ENCODE measurements around the gene DHX40.

The DHX40 gene

DNA sequence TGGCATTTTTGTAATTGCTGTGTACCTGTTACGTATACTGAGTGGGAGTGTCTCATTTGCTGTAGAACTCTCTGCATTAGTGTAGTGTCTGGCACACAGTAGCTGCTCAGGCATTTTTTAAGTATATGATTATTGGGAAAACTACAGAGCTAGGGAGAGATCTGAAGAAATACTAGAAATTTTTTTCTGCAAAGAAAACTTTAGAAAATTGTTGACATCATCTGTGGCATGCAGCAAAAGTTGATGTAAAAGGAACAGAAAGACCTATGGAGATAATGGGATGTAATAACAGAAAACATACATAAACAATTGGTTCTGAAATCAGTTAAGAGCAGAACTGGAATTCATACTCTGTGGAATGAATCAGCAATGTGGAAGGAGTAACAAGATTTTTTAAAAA is 65.9 kb downstream of the DHX40 start:
- Histone ChIP-seq H3K27me3 (ENCODE audit: insufficient read depth, poor library complexity, severe bottlenecking) (no peaks in the 10 kb centered on the region), H3K36me3 (ENCODE audit: low read depth) (peaks cover 54% of the 10 kb centered on the region), H3K9me3 (ENCODE audit: severe bottlenecking) (no peaks in the 10 kb centered on the region), H3K27ac (ENCODE audit: poor library complexity, severe bottlenecking) (no peak overlapping the region), H3K4me3 (ENCODE audit: severe bottlenecking) (no peak overlapping the region), H3K4me1 (ENCODE audit: insufficient read depth, poor library complexity, severe bottlenecking) (no peaks in the 10 kb centered on the region)
- ATAC-seq (ENCODE audit: low read depth) (no peak), DNase-seq (ENCODE audit: low spot score) (no peak)
- TF ChIP-seq, protein P1, sequence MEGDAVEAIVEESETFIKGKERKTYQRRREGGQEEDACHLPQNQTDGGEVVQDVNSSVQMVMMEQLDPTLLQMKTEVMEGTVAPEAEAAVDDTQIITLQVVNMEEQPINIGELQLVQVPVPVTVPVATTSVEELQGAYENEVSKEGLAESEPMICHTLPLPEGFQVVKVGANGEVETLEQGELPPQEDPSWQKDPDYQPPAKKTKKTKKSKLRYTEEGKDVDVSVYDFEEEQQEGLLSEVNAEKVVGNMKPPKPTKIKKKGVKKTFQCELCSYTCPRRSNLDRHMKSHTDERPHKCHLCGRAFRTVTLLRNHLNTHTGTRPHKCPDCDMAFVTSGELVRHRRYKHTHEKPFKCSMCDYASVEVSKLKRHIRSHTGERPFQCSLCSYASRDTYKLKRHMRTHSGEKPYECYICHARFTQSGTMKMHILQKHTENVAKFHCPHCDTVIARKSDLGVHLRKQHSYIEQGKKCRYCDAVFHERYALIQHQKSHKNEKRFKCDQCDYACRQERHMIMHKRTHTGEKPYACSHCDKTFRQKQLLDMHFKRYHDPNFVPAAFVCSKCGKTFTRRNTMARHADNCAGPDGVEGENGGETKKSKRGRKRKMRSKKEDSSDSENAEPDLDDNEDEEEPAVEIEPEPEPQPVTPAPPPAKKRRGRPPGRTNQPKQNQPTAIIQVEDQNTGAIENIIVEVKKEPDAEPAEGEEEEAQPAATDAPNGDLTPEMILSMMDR (IDR thresholded peaks at IDR 0.05; ENCODE audit: poor library complexity, severe bottlenecking), result no peak

DNA sequence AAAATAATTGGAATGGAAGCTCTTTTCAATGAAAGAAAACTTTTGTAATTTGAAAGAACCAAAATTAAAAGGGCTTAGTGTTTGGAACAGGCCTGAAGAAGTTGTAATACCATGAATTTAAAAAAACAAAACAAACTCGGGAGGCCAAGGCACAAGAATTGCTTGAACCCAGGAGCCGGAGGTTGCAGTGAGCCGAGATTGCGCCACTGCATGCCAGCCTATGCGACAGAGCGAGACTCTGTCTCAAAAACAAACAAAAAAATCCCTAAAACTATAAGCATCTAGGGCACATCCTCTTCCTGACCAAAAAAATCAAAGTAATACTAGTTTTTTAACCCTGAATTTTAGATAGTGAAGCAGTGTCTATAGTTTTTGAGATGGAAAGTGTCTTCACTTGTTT is 67.0 kb downstream of the DHX40 start:
- no peaks in the 10 kb centered on the region for H3K9me3 ChIP-seq (ENCODE audit: severe bottlenecking)
- H3K27me3 ChIP-seq (ENCODE audit: insufficient read depth, poor library complexity, severe bottlenecking), result no peaks in the 10 kb centered on the region
- ATAC-seq (ENCODE audit: low read depth), result no peak
- TF ChIP-seq, protein P1 (IDR thresholded peaks at IDR 0.05; ENCODE audit: poor library complexity, severe bottlenecking), result no peak
- no peak for DNase-seq (ENCODE audit: low spot score)
- H3K27ac ChIP-seq (ENCODE audit: poor library complexity, severe bottlenecking), result no peak overlapping the region
- H3K4me3 ChIP-seq (ENCODE audit: severe bottlenecking), result no peak overlapping the region
- peaks cover 50% of the 10 kb centered on the region for H3K36me3 ChIP-seq (ENCODE audit: low read depth)
- H3K4me1 ChIP-seq (ENCODE audit: insufficient read depth, poor library complexity, severe bottlenecking), result no peaks in the 10 kb centered on the region

DNA sequence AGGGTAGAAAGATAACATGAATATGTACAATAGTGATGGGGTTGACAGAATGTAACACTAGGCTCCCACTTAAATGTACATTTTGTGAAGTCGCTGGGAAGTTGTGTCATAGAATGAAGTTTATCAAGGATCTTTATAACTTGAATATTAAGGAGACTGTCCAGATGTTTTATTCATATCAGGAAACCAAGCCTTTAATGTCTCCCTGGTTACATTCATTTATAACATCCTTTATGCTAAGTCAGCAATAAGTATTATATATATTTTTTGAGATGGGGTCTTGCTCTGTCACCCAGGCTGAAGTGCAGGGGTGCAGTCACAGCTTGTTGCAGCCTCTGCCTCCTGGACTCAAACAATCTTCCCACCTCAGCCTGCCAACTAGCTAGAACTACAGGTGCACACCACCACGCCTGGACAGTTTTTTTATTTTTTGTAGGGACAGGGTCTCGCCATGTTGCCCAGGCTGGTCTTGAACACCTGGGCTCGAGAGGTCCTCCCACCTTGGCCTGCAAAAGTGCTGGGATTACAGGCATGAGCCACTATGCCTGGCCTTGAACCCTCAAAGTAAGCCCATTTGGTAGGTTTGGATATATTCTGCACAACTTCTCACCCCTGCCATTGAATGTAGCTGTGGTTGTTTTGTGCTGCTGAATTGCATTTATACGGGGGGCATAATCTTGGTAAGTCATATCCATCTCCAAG is 68.4 kb downstream of the DHX40 start:
- ATAC-seq (ENCODE audit: low read depth) (no peak), DNase-seq (ENCODE audit: low spot score) (no peak)
- H3K9me3 ChIP-seq (ENCODE audit: severe bottlenecking), result no peaks in the 10 kb centered on the region
- peak overlapping the region; percentile 18 for H3K27ac ChIP-seq (ENCODE audit: poor library complexity, severe bottlenecking)
- peaks cover 41% of the 10 kb centered on the region for H3K36me3 ChIP-seq (ENCODE audit: low read depth)
- no peak overlapping the region for H3K4me3 ChIP-seq (ENCODE audit: severe bottlenecking)
- TF ChIP-seq, protein P1 (IDR thresholded peaks at IDR 0.05; ENCODE audit: poor library complexity, severe bottlenecking), result no peak
- no peaks in the 10 kb centered on the region for H3K27me3 ChIP-seq (ENCODE audit: insufficient read depth, poor library complexity, severe bottlenecking)
- no peaks in the 10 kb centered on the region for H3K4me1 ChIP-seq (ENCODE audit: insufficient read depth, poor library complexity, severe bottlenecking)

DNA sequence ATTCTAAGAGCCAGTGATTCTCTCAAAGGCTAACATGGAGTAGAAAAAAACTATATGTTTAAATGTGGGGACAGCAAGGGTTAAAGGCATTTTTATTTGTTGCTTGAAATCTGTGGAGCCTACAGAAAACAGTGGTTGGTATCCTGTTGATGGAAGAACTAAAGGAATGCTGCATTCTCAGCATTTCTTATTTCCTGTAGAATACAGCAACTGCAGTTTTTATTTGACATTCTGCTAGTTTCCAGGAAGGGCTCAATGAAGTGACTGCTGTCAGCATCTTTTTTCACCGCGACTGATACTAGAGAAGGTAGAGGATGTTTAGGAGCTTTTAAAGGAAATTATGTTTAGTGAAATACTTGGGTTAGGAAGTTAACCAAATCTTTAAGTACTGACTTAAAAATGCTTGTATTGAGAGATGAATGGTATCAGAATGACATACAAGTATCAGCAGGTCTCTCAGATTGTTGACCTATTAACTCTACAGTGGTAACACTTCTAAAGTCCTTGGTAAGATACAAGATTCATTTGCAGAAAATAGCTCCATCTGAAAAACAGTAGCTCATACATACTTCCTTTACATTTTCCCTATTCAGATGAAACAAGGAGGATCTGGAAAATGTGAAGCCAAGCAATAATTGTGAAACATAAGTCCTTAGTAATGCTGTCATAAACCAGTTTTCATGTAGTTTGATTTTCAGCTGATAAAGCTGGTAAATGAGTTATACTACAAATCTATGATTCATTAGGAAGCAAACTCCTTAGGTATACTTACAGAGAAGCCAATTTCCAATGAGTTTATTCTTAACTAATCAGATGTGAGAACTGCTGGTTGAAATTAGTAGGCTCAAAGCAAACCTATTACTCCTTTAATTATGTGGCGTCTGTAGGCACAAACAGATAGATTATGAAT is 69.5 kb downstream of the DHX40 start:
- H3K4me1 ChIP-seq (ENCODE audit: insufficient read depth, poor library complexity, severe bottlenecking), result no peaks in the 10 kb centered on the region
- no peaks in the 10 kb centered on the region for H3K9me3 ChIP-seq (ENCODE audit: severe bottlenecking)
- H3K36me3 ChIP-seq (ENCODE audit: low read depth), result peaks cover 38% of the 10 kb centered on the region
- ATAC-seq (ENCODE audit: low read depth), result peak; percentile 45; the same call in 2 of the 3 replicates
- no peak overlapping the region for H3K4me3 ChIP-seq (ENCODE audit: severe bottlenecking)
- H3K27me3 ChIP-seq (ENCODE audit: insufficient read depth, poor library complexity, severe bottlenecking), result no peaks in the 10 kb centered on the region
- DNase-seq (ENCODE audit: low spot score), result no peak
- TF ChIP-seq, protein P1 (IDR thresholded peaks at IDR 0.05; ENCODE audit: poor library complexity, severe bottlenecking), result no peak
- peak overlapping the region; percentile 18 for H3K27ac ChIP-seq (ENCODE audit: poor library complexity, severe bottlenecking)
